ENCODE measurements around the gene CCL2. TPM values are rescaled to one million over a fixed set of nuclear protein-coding genes. Genes with fewer than 3 reads are reported as not detected.
"Not testable (repeated sequence)": the region's sequence is repeated elsewhere in the genome, so short reads cannot be mapped to it uniquely, and the experiment has no call there.

CCL2 gene
- total RNA-seq, 3 donors from 2014 or later, result 7.4 to 64.4 (median 26.5) TPM

DNA sequence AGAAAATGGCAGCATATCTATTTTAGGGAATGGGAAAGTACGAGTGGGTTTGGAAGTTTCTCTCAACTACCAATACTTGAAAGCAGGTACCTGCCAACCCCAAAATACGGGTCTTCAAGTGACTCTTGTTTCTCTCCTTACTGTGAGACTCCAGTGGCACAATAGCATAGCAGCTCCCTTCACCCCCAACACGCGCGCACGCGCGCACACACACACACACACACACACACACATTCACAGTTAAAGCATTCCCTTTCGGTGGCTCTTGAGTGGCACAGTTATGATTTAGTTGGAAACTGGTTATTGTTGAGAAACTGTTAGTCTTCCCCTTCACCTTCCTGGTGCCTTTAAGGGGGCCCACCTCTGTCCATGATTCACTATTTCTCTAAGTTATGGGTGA, 30.0 kb upstream of the CCL2 start:
- H3K4me3 ChIP-seq, result no peak overlapping the region
- no peak for DNase-seq (ENCODE audit: low spot score in 2 of 2)
- no peaks in the 10 kb centered on the region for H3K4me1 ChIP-seq
- TF ChIP-seq POLR2AphosphoS5 (IDR thresholded peaks at IDR 0.05) (no peak), POLR2A (IDR thresholded peaks at IDR 0.05) (no peak)
- TF ChIP-seq, protein P1, sequence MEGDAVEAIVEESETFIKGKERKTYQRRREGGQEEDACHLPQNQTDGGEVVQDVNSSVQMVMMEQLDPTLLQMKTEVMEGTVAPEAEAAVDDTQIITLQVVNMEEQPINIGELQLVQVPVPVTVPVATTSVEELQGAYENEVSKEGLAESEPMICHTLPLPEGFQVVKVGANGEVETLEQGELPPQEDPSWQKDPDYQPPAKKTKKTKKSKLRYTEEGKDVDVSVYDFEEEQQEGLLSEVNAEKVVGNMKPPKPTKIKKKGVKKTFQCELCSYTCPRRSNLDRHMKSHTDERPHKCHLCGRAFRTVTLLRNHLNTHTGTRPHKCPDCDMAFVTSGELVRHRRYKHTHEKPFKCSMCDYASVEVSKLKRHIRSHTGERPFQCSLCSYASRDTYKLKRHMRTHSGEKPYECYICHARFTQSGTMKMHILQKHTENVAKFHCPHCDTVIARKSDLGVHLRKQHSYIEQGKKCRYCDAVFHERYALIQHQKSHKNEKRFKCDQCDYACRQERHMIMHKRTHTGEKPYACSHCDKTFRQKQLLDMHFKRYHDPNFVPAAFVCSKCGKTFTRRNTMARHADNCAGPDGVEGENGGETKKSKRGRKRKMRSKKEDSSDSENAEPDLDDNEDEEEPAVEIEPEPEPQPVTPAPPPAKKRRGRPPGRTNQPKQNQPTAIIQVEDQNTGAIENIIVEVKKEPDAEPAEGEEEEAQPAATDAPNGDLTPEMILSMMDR (IDR thresholded peaks at IDR 0.05), result no peak
- no peak overlapping the region for H3K27ac ChIP-seq
- intact Hi-C loops (cut with DNase I; ENCODE audit: low total_unique reads), result no loop called here
- no peaks in the 10 kb centered on the region for H3K9me3 ChIP-seq
- H3K36me3 ChIP-seq, result no peaks in the 10 kb centered on the region
- no peaks in the 10 kb centered on the region for H3K27me3 ChIP-seq

DNA sequence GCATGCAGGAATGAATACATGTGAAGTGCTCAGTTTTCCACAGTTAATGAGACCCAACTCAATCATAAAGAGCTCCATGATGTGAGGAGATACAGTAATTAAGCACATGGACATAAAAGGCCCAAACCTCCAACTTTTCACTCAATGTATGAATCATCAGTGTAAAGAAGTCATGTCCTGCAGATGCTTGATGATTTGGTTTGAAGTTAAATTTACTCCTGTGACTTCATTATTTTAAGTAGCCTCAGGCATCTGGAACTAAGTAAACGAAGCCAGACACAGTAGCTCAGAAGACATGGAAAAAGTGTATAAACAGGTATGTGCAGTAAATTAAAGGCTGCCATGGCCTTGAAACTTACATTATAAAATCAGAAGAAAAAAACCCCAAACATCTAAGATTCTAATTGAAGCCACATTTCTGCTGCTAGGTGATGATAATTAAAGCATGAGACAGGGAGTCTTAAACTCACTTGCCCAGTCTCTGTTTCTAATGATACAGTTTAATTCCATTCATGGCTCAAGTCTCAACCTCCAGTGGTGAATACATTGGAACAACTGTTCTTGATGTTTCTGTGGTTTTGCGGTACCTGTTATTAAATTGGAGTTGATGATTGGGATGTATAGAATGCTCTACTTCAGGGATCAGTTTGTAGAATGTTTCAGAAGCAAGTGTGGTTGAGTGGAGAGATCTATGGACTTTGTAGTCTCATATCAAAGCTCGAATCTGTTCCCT, 28.9 kb upstream of the CCL2 start:
- H3K27me3 ChIP-seq, result no peaks in the 10 kb centered on the region
- H3K4me1 ChIP-seq, result no peaks in the 10 kb centered on the region
- TF ChIP-seq POLR2AphosphoS5 (IDR thresholded peaks at IDR 0.05) (no peak), POLR2A (IDR thresholded peaks at IDR 0.05) (no peak)
- TF ChIP-seq, protein P1 (IDR thresholded peaks at IDR 0.05), result no peak
- intact Hi-C loops (cut with DNase I; ENCODE audit: low total_unique reads), result no loop called here
- H3K27ac ChIP-seq, result no peak overlapping the region
- H3K4me3 ChIP-seq, result no peak overlapping the region
- H3K9me3 ChIP-seq, result no peaks in the 10 kb centered on the region
- no peak for DNase-seq (ENCODE audit: low spot score in 2 of 2)
- H3K36me3 ChIP-seq, result no peaks in the 10 kb centered on the region

DNA sequence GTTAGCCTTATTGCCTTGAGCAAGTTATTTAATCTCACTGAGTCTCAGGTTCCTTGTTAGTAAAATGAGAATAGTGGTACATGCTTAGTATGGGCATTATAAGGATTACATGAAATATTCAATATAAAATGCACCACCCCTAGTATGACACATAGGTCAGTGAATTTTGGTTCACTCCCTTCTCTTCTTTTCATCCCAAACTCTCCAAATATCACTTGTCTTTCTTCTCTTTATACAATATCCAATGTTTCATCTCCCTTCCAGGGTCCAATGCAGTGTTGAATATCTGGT, 28.4 kb upstream of the CCL2 start:
- no peak for TF ChIP-seq POLR2A (IDR thresholded peaks at IDR 0.05)
- TF ChIP-seq, protein P1 (IDR thresholded peaks at IDR 0.05), result no peak
- no peak overlapping the region for H3K27ac ChIP-seq
- H3K36me3 ChIP-seq, result no peaks in the 10 kb centered on the region
- H3K9me3 ChIP-seq, result no peaks in the 10 kb centered on the region
- no peak for DNase-seq (ENCODE audit: low spot score in 2 of 2)
- intact Hi-C loops (cut with DNase I; ENCODE audit: low total_unique reads), result no loop called here
- no peaks in the 10 kb centered on the region for H3K27me3 ChIP-seq
- H3K4me1 ChIP-seq, result no peaks in the 10 kb centered on the region
- no peak overlapping the region for H3K4me3 ChIP-seq

DNA sequence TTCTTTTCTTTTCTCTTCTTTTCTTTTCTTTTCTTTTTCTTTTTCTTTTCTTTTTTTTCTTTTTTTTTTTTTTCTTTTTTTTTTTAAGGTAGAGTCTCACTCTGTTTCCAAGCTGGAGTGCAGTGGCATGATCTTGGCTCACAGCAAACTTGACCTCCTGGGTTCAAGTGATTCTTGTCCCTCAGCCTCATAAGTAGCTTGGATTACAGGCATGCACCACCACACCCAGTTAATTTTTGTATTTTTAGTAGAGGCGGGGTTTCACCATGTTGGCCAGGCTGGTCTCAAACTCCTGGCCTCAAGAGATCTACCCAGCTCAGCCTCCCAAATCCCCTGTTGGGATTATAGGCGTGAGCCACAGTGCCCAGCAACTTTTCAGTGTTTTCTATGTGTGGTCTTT, 27.8 kb upstream of the CCL2 start:
- H3K27ac ChIP-seq; H3K4me3 ChIP-seq; H3K36me3 ChIP-seq; intact Hi-C loops (cut with DNase I; ENCODE audit: low total_unique reads); H3K4me1 ChIP-seq; DNase-seq (ENCODE audit: low spot score in 2 of 2); H3K9me3 ChIP-seq; H3K27me3 ChIP-seq: not testable (repeated sequence)

DNA sequence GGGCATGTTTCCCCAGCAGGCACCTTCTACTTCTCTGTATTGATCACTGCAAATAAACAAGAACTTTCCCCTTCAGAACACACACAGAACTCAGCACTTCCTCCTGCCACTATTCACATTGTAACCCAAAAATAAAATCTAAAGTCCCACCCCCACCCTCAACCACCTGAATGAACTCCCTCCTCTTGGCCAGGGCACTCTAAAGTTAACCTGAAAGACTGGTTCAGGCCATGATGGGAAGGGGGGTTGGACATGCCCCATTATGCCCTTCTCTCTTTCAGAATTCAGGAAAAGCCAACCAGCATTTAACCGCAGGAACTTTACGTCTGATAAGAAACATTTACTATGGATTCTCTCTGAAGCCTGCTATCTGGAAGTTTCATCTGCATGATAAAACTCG, 27.4 kb upstream of the CCL2 start:
- no peaks in the 10 kb centered on the region for H3K36me3 ChIP-seq
- H3K9me3 ChIP-seq, result no peaks in the 10 kb centered on the region
- H3K4me1 ChIP-seq, result no peaks in the 10 kb centered on the region
- intact Hi-C loops (cut with DNase I; ENCODE audit: low total_unique reads), result no loop called here
- no peak for DNase-seq (ENCODE audit: low spot score in 2 of 2)
- H3K27me3 ChIP-seq, result no peaks in the 10 kb centered on the region
- no peak overlapping the region for H3K4me3 ChIP-seq
- no peak overlapping the region for H3K27ac ChIP-seq
- no peak for TF ChIP-seq POLR2A (IDR thresholded peaks at IDR 0.05)
- TF ChIP-seq, protein P1 (IDR thresholded peaks at IDR 0.05), result no peak
- no peak for TF ChIP-seq POLR2AphosphoS5 (IDR thresholded peaks at IDR 0.05)

DNA sequence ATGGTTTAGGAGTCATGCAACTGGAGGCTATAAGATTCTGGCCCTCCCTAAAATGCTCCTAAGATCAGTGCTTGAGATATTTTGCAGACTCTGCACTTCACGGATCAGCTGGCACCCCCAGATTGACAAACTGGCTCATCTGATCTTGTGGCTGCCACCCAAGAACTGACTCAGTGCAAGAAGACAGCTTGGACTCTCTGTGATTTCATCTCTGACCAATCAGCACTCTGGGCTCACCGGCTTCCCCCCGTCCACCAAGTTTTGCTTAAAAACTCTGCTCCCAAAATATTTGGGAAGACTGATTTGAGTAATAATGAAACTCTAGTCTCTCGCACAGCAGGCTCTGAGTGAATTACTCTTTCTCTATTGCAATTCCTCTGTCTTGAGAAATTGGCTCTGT, 26.3 kb upstream of the CCL2 start:
- intact Hi-C loops (cut with DNase I; ENCODE audit: low total_unique reads), result no loop called here
- no peak for DNase-seq (ENCODE audit: low spot score in 2 of 2)
- H3K36me3 ChIP-seq, result no peaks in the 10 kb centered on the region
- H3K4me3 ChIP-seq, result no peak overlapping the region
- H3K27me3 ChIP-seq, result no peaks in the 10 kb centered on the region
- TF ChIP-seq POLR2A (IDR thresholded peaks at IDR 0.05) (no peak), POLR2AphosphoS5 (IDR thresholded peaks at IDR 0.05) (no peak)
- TF ChIP-seq, protein P1 (IDR thresholded peaks at IDR 0.05), result no peak
- H3K9me3 ChIP-seq, result no peaks in the 10 kb centered on the region
- no peaks in the 10 kb centered on the region for H3K4me1 ChIP-seq
- H3K27ac ChIP-seq, result no peak overlapping the region

Measured in breast epithelium (tissue), 4 donors.